HCT116 (cell line): ENCODE results near the gene SLC25A33. TPM values are rescaled to one million over a fixed set of nuclear protein-coding genes. Genes with fewer than 3 reads are reported as not detected.

Source experiments
- ATAC-seq: fragments of 200-7000 bp; cut with Tn5 transposase; 2 replicates; pipeline ENCODE4 v1.9.1; 2020; ENCODE audit warnings: mild to moderate bottlenecking, moderate library complexity
- BruUV-seq: library from RNA; stranded (reverse); fragments of 400-500 nt; replicated peaks from 2 replicates; lab custom pipeline; 2021; lab: Mats Ljungman, UMichigan
- CTCF ChIA-PET: fragments of 300-600 bp; sonication (Branson Sonifier 250); formaldehyde crosslinking; loops from one replicate; lab custom pipeline; 2021; ENCODE audit warnings: antibody characterized with exemption; lab: Charles Lee
- POLR2A ChIA-PET: fragments of 300-600, 350-600 bp; sonication (Branson Sonifier 250); formaldehyde crosslinking; loops from one replicate; lab custom pipeline; 2021; ENCODE audit warnings: antibody characterized with exemption; lab: Charles Lee
- RAD21 ChIA-PET, 2 experiments: fragments of 300-600 bp; sonication (Branson Sonifier 250); formaldehyde crosslinking; loops; one replicate each; lab custom pipeline; 2023; ENCODE audit warnings: low total read pairs in 2 of 2; ENCODE audit not compliant: uncharacterized antibody in 2 of 2, unreplicated experiment in 2 of 2, low non-redundant PET in 1 of 2; lab: Charles Lee
- DNase-seq: peaks from one replicate; pipeline ENCODE4 v3.0.0-alpha.2; 2010; ENCODE audit warnings: low read depth, low spot score
- H2AFZ ChIP-seq: fragments of 200-600 bp; shearing (Covaris generic), sonication (generic); 2 replicates; pipeline ENCODE4 v1.6.1; 2017; ENCODE audit warnings: low read depth, mixed run types, mixed read lengths, antibody characterized with exemption, low read length; ENCODE audit not compliant: poor library complexity, severe bottlenecking
- H3K27ac ChIP-seq: 2 replicates; pipeline ENCODE4 v1.5.1; 2012; ENCODE audit warnings: low read depth, low read length
- H3K27me3 ChIP-seq: fragments of 200-600 bp; sonication (generic); 2 replicates; pipeline ENCODE4 v1.6.1; 2016; ENCODE audit warnings: mixed run types, low read length, mixed read lengths; ENCODE audit not compliant: insufficient read depth
- H3K36me3 ChIP-seq, 2 experiments: fragments of 200-500 bp in 1 of 2; fragments of 200-600 bp in 1 of 2; sonication (Bioruptor generic) in 1 of 2; sonication (generic) in 1 of 2; 2 replicates each; pipeline versions ENCODE4 v1.5.1 to v1.6.1; 2014 to 2016; ENCODE audit warnings: low read length in 2 of 2, inconsistent platforms in 1 of 2, mixed read lengths in 1 of 2, mixed run types in 1 of 2; ENCODE audit not compliant: insufficient read depth in 2 of 2, control insufficient read depth in 1 of 2
- H3K4me1 ChIP-seq, 2 experiments: fragments of 200-600 bp in 1 of 2; sonication (generic) in 1 of 2; 2 replicates each; pipeline versions ENCODE4 v1.5.1 to v1.6.1; 2012 to 2017; ENCODE audit warnings: low read length in 2 of 2, inconsistent platforms in 1 of 2, mild to moderate bottlenecking in 1 of 2, mixed read lengths in 1 of 2, mixed run types in 1 of 2, moderate library complexity in 1 of 2; ENCODE audit not compliant: insufficient read depth in 2 of 2, control insufficient read depth in 1 of 2
- H3K4me2 ChIP-seq: fragments of 200-600 bp; sonication (generic); 2 replicates; pipeline ENCODE4 v1.6.1; 2017; ENCODE audit warnings: mixed run types, low read length, mixed read lengths
- H3K4me3 ChIP-seq, 2 experiments: fragments of 200-600 bp in 1 of 2; sonication (generic) in 1 of 2; replicated peaks in 1 of 2; 2 replicates each; pipeline ENCODE4 v1.5.1; 2011 to 2016; ENCODE audit warnings: low read length in 2 of 2, control low read depth in 1 of 2, low read depth in 1 of 2, mild to moderate bottlenecking in 1 of 2, mixed read lengths in 1 of 2, mixed run types in 1 of 2
- H3K79me2 ChIP-seq: fragments of 200-600 bp; sonication (generic); 2 replicates; pipeline ENCODE4 v1.6.1; 2017; ENCODE audit warnings: mild to moderate bottlenecking, mixed run types, low read length, moderate library complexity, mixed read lengths; ENCODE audit not compliant: insufficient read depth
- H3K9ac ChIP-seq: fragments of 200-600 bp; sonication (generic); 2 replicates; pipeline ENCODE4 v1.6.1; 2016; ENCODE audit warnings: low read length, mixed read lengths
- H3K9me2 ChIP-seq: fragments of 200-600 bp; sonication (generic), shearing (Covaris generic); 2 replicates; pipeline ENCODE4 v1.6.1; 2017; ENCODE audit warnings: mixed run types, mild to moderate bottlenecking, moderate library complexity; ENCODE audit not compliant: insufficient read depth
- H3K9me3 ChIP-seq, 2 experiments: fragments of 200-500 bp in 1 of 2; fragments of 200-600 bp in 1 of 2; sonication (Bioruptor generic) in 1 of 2; sonication (generic) in 1 of 2; 2 replicates each; pipeline ENCODE4 v1.6.1; 2014 to 2017; ENCODE audit warnings: low read length in 2 of 2, mixed read lengths in 2 of 2, inconsistent platforms in 1 of 2, low read depth in 1 of 2, mild to moderate bottlenecking in 1 of 2, mixed run types in 1 of 2, moderate library complexity in 1 of 2; ENCODE audit not compliant: control insufficient read depth in 1 of 2, insufficient read depth in 1 of 2
- H4K20me1 ChIP-seq: fragments of 200-600 bp; sonication (generic), shearing (Covaris generic); 2 replicates; pipeline ENCODE4 v1.6.1; 2017; ENCODE audit warnings: mixed run types, mild to moderate bottlenecking, moderate library complexity; ENCODE audit not compliant: insufficient read depth
- CBX3 ChIP-seq: IDR thresholded peaks from 2 replicates; pipeline ENCODE4 v1.6.1; 2012; ENCODE audit warnings: low read depth
- CEBPB ChIP-seq: IDR thresholded peaks from 2 replicates; pipeline ENCODE4 v1.6.1; 2012; ENCODE audit warnings: low read depth
- EZH2 ChIP-seq: fragments of 200-600 bp; sonication (generic); IDR thresholded peaks from 2 replicates; pipeline ENCODE4 v1.6.1; 2017; ENCODE audit warnings: antibody characterized with exemption, mixed run types
- EZH2phosphoT487 ChIP-seq: fragments of 200-600 bp; IDR thresholded peaks from 2 replicates; pipeline ENCODE4 v1.6.1; 2018; ENCODE audit warnings: antibody characterized with exemption, borderline replicate concordance
- FOSL1 ChIP-seq: IDR thresholded peaks from 2 replicates; pipeline ENCODE4 v1.6.1; 2012; ENCODE audit warnings: low read depth
- POLR2A ChIP-seq: IDR thresholded peaks from 2 replicates; pipeline ENCODE4 v1.7.0; 2011; ENCODE audit warnings: borderline replicate concordance; ENCODE audit not compliant: insufficient read depth, insufficient read length; ENCODE audit errors: extremely low read depth
- SP1 ChIP-seq: IDR thresholded peaks from 2 replicates; pipeline ENCODE4 v1.6.1; 2012; ENCODE audit warnings: low read depth
- SRF ChIP-seq: IDR thresholded peaks from 2 replicates; pipeline ENCODE4 v1.6.1; 2012; ENCODE audit warnings: low read depth
- TCF7L2 ChIP-seq: IDR thresholded peaks from 2 replicates; pipeline ENCODE4 v1.7.0; 2011; ENCODE audit warnings: borderline replicate concordance, inconsistent platforms; ENCODE audit not compliant: insufficient read depth, insufficient read length; ENCODE audit errors: extremely low read depth
- ZFX ChIP-seq: fragments of 450-650 bp; IDR thresholded peaks from 2 replicates; pipeline ENCODE4 v1.6.1; 2017
- ZNF274 ChIP-seq: fragments of 200-500 bp; sonication (Bioruptor generic); IDR thresholded peaks from 2 replicates; pipeline ENCODE4 v1.6.1; 2014; ENCODE audit warnings: mild to moderate bottlenecking, low read depth, low read length, inconsistent platforms
- intact Hi-C: fragments of 100-400 bp; cut with micrococcal nuclease; formaldehyde crosslinking; loops from 2 replicates; pipeline ENCODE4 v1.10.0; 2022
- total RNA-seq: library from RNA; stranded (reverse); gene quantifications from one replicate; pipeline ENCODE4 v1.2.1, GENCODE V29; 2021; ENCODE audit not compliant: unreplicated experiment
- TF ChIP-seq, protein P1 (sequence below): IDR thresholded peaks from 2 replicates; pipeline ENCODE4 v1.6.1; 2012
- TF ChIP-seq, protein P2 (sequence below): IDR thresholded peaks from 2 replicates; pipeline ENCODE4 v1.6.1; 2012; ENCODE audit warnings: low read depth
- TF ChIP-seq, protein P3 (sequence below): IDR thresholded peaks from 2 replicates; pipeline ENCODE4 v1.6.1; 2012
- TF ChIP-seq, protein P4 (sequence below): IDR thresholded peaks from 2 replicates; pipeline ENCODE4 v1.6.1; 2011; ENCODE audit warnings: mild to moderate bottlenecking, low read length, moderate library complexity; ENCODE audit not compliant: insufficient replicate concordance; ENCODE audit errors: extremely low read depth

Gene SLC25A33
- total RNA-seq, 1 experiment from 2014 or later, result 9.8 TPM

DNA sequence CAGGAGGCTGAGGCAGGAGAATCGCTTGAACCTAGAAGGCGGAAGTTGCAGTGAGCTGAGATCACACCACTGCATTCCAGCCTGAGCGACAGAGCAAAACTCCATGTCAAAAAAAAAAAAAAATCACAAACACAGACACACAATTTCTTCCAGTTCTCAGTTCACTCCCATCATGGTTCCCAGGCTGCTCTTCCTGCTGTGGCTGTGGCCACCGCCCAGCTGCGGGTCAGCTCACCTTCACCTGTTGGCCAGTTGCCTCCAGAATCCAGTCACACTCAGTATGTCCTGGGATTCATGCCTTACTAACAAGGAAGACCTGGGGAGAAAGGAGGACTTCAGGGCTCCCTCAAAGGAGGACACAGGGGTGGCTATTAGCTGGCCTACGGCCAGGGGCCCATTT lies 45.9 kb upstream of the SLC25A33 start:
- POLR2A ChIA-PET, result no interaction called here
- H3K27me3 ChIP-seq, result no peaks in the 10 kb centered on the region
- CTCF ChIA-PET, result interaction anchor here (4.8 kb wide), 1 partner anchor 203 kb away, joined by 46 read pairs; no protein-coding TSS in a partner anchor
- no peaks in the 10 kb centered on the region for H4K20me1 ChIP-seq
- intact Hi-C loops, result loop anchor here (5.0 kb wide), 2 partner anchors 381 to 576 kb away; no protein-coding TSS in a partner anchor
- no peaks in the 10 kb centered on the region for H3K9me2 ChIP-seq
- no peak overlapping the region for H3K4me3 ChIP-seq
- H3K36me3 ChIP-seq, result no peaks in the 10 kb centered on the region
- no peaks in the 10 kb centered on the region for H3K79me2 ChIP-seq
- H3K9ac ChIP-seq, result no peak overlapping the region
- ATAC-seq, result no peak
- DNase-seq, result no peak
- H3K9me3 ChIP-seq, result no peaks in the 10 kb centered on the region
- RAD21 ChIA-PET, result no interaction called here
- BruUV-seq, result no TSS peak
- H3K4me1 ChIP-seq, result peaks cover 0 to 17% of the 10 kb centered on the region in 2 experiments; a peak in 2 of 4 replicates
- TF ChIP-seq CEBPB (no peak), EZH2 (no peak), EZH2phosphoT487 (no peak), TCF7L2 (no peak), ZFX (no peak), CBX3 (no peak), ZNF274 (no peak), SRF (no peak), POLR2A (no peak), FOSL1 (no peak), SP1 (no peak)
- TF ChIP-seq, protein P1, sequence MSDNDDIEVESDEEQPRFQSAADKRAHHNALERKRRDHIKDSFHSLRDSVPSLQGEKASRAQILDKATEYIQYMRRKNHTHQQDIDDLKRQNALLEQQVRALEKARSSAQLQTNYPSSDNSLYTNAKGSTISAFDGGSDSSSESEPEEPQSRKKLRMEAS, result no peak
- TF ChIP-seq, protein P2, sequence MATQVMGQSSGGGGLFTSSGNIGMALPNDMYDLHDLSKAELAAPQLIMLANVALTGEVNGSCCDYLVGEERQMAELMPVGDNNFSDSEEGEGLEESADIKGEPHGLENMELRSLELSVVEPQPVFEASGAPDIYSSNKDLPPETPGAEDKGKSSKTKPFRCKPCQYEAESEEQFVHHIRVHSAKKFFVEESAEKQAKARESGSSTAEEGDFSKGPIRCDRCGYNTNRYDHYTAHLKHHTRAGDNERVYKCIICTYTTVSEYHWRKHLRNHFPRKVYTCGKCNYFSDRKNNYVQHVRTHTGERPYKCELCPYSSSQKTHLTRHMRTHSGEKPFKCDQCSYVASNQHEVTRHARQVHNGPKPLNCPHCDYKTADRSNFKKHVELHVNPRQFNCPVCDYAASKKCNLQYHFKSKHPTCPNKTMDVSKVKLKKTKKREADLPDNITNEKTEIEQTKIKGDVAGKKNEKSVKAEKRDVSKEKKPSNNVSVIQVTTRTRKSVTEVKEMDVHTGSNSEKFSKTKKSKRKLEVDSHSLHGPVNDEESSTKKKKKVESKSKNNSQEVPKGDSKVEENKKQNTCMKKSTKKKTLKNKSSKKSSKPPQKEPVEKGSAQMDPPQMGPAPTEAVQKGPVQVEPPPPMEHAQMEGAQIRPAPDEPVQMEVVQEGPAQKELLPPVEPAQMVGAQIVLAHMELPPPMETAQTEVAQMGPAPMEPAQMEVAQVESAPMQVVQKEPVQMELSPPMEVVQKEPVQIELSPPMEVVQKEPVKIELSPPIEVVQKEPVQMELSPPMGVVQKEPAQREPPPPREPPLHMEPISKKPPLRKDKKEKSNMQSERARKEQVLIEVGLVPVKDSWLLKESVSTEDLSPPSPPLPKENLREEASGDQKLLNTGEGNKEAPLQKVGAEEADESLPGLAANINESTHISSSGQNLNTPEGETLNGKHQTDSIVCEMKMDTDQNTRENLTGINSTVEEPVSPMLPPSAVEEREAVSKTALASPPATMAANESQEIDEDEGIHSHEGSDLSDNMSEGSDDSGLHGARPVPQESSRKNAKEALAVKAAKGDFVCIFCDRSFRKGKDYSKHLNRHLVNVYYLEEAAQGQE, result no peak
- TF ChIP-seq, protein P3, sequence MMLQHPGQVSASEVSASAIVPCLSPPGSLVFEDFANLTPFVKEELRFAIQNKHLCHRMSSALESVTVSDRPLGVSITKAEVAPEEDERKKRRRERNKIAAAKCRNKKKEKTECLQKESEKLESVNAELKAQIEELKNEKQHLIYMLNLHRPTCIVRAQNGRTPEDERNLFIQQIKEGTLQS, result no peak
- TF ChIP-seq, protein P4, sequence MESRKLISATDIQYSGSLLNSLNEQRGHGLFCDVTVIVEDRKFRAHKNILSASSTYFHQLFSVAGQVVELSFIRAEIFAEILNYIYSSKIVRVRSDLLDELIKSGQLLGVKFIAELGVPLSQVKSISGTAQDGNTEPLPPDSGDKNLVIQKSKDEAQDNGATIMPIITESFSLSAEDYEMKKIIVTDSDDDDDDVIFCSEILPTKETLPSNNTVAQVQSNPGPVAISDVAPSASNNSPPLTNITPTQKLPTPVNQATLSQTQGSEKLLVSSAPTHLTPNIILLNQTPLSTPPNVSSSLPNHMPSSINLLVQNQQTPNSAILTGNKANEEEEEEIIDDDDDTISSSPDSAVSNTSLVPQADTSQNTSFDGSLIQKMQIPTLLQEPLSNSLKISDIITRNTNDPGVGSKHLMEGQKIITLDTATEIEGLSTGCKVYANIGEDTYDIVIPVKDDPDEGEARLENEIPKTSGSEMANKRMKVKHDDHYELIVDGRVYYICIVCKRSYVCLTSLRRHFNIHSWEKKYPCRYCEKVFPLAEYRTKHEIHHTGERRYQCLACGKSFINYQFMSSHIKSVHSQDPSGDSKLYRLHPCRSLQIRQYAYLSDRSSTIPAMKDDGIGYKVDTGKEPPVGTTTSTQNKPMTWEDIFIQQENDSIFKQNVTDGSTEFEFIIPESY, result no peak
- no peak overlapping the region for H2AFZ ChIP-seq
- H3K4me2 ChIP-seq, result no peak overlapping the region
- H3K27ac ChIP-seq, result no peak overlapping the region
